HCT116 (cell line): ENCODE data around the gene KHDC4. TPM values are rescaled to one million over a fixed set of nuclear protein-coding genes. Genes with fewer than 3 reads are reported as not detected.

ENCODE experiments used
- ATAC-seq: fragments of 200-7000 bp; cut with Tn5 transposase; 2 replicates; pipeline ENCODE4 v1.9.1; 2020; ENCODE audit warnings: mild to moderate bottlenecking, moderate library complexity
- BruUV-seq: library from RNA; stranded (reverse); fragments of 400-500 nt; replicated peaks from 2 replicates; lab custom pipeline; 2021; lab: Mats Ljungman, UMichigan
- CTCF ChIA-PET: fragments of 300-600 bp; sonication (Branson Sonifier 250); formaldehyde crosslinking; loops from one replicate; lab custom pipeline; 2021; ENCODE audit warnings: antibody characterized with exemption; lab: Charles Lee
- POLR2A ChIA-PET: fragments of 300-600, 350-600 bp; sonication (Branson Sonifier 250); formaldehyde crosslinking; loops from one replicate; lab custom pipeline; 2021; ENCODE audit warnings: antibody characterized with exemption; lab: Charles Lee
- RAD21 ChIA-PET, 2 experiments: fragments of 300-600 bp; sonication (Branson Sonifier 250); formaldehyde crosslinking; loops; one replicate each; lab custom pipeline; 2023; ENCODE audit warnings: low total read pairs in 2 of 2; ENCODE audit not compliant: uncharacterized antibody in 2 of 2, unreplicated experiment in 2 of 2, low non-redundant PET in 1 of 2; lab: Charles Lee
- DNase-seq: peaks from one replicate; pipeline ENCODE4 v3.0.0-alpha.2; 2010; ENCODE audit warnings: low read depth, low spot score
- H2AFZ ChIP-seq: fragments of 200-600 bp; shearing (Covaris generic), sonication (generic); 2 replicates; pipeline ENCODE4 v1.6.1; 2017; ENCODE audit warnings: low read depth, mixed run types, mixed read lengths, antibody characterized with exemption, low read length; ENCODE audit not compliant: poor library complexity, severe bottlenecking
- H3K27ac ChIP-seq: 2 replicates; pipeline ENCODE4 v1.5.1; 2012; ENCODE audit warnings: low read depth, low read length
- H3K27me3 ChIP-seq: fragments of 200-600 bp; sonication (generic); 2 replicates; pipeline ENCODE4 v1.6.1; 2016; ENCODE audit warnings: mixed run types, low read length, mixed read lengths; ENCODE audit not compliant: insufficient read depth
- H3K36me3 ChIP-seq, 2 experiments: fragments of 200-500 bp in 1 of 2; fragments of 200-600 bp in 1 of 2; sonication (Bioruptor generic) in 1 of 2; sonication (generic) in 1 of 2; 2 replicates each; pipeline versions ENCODE4 v1.5.1 to v1.6.1; 2014 to 2016; ENCODE audit warnings: low read length in 2 of 2, inconsistent platforms in 1 of 2, mixed read lengths in 1 of 2, mixed run types in 1 of 2; ENCODE audit not compliant: insufficient read depth in 2 of 2, control insufficient read depth in 1 of 2
- H3K4me1 ChIP-seq, 2 experiments: fragments of 200-600 bp in 1 of 2; sonication (generic) in 1 of 2; 2 replicates each; pipeline versions ENCODE4 v1.5.1 to v1.6.1; 2012 to 2017; ENCODE audit warnings: low read length in 2 of 2, inconsistent platforms in 1 of 2, mild to moderate bottlenecking in 1 of 2, mixed read lengths in 1 of 2, mixed run types in 1 of 2, moderate library complexity in 1 of 2; ENCODE audit not compliant: insufficient read depth in 2 of 2, control insufficient read depth in 1 of 2
- H3K4me2 ChIP-seq: fragments of 200-600 bp; sonication (generic); 2 replicates; pipeline ENCODE4 v1.6.1; 2017; ENCODE audit warnings: mixed run types, low read length, mixed read lengths
- H3K4me3 ChIP-seq, 2 experiments: fragments of 200-600 bp in 1 of 2; sonication (generic) in 1 of 2; replicated peaks in 1 of 2; 2 replicates each; pipeline ENCODE4 v1.5.1; 2011 to 2016; ENCODE audit warnings: low read length in 2 of 2, control low read depth in 1 of 2, low read depth in 1 of 2, mild to moderate bottlenecking in 1 of 2, mixed read lengths in 1 of 2, mixed run types in 1 of 2
- H3K79me2 ChIP-seq: fragments of 200-600 bp; sonication (generic); 2 replicates; pipeline ENCODE4 v1.6.1; 2017; ENCODE audit warnings: mild to moderate bottlenecking, mixed run types, low read length, moderate library complexity, mixed read lengths; ENCODE audit not compliant: insufficient read depth
- H3K9ac ChIP-seq: fragments of 200-600 bp; sonication (generic); 2 replicates; pipeline ENCODE4 v1.6.1; 2016; ENCODE audit warnings: low read length, mixed read lengths
- H3K9me2 ChIP-seq: fragments of 200-600 bp; sonication (generic), shearing (Covaris generic); 2 replicates; pipeline ENCODE4 v1.6.1; 2017; ENCODE audit warnings: mixed run types, mild to moderate bottlenecking, moderate library complexity; ENCODE audit not compliant: insufficient read depth
- H3K9me3 ChIP-seq, 2 experiments: fragments of 200-500 bp in 1 of 2; fragments of 200-600 bp in 1 of 2; sonication (Bioruptor generic) in 1 of 2; sonication (generic) in 1 of 2; 2 replicates each; pipeline ENCODE4 v1.6.1; 2014 to 2017; ENCODE audit warnings: low read length in 2 of 2, mixed read lengths in 2 of 2, inconsistent platforms in 1 of 2, low read depth in 1 of 2, mild to moderate bottlenecking in 1 of 2, mixed run types in 1 of 2, moderate library complexity in 1 of 2; ENCODE audit not compliant: control insufficient read depth in 1 of 2, insufficient read depth in 1 of 2
- H4K20me1 ChIP-seq: fragments of 200-600 bp; sonication (generic), shearing (Covaris generic); 2 replicates; pipeline ENCODE4 v1.6.1; 2017; ENCODE audit warnings: mixed run types, mild to moderate bottlenecking, moderate library complexity; ENCODE audit not compliant: insufficient read depth
- ATF3 ChIP-seq: IDR thresholded peaks from 2 replicates; pipeline ENCODE4 v1.6.1; 2012
- CBX3 ChIP-seq: IDR thresholded peaks from 2 replicates; pipeline ENCODE4 v1.6.1; 2012; ENCODE audit warnings: low read depth
- CEBPB ChIP-seq: IDR thresholded peaks from 2 replicates; pipeline ENCODE4 v1.6.1; 2012; ENCODE audit warnings: low read depth
- CTCF ChIP-seq, 3 experiments: fragments of 200-600 bp in 1 of 3; sonication (generic) in 1 of 3; IDR thresholded peaks in 2 of 3; conservative IDR thresholded peaks in 1 of 3; 2 replicates each; pipeline ENCODE4 v1.5.1; 2012 to 2017; ENCODE audit warnings: low read depth in 2 of 3, low read length in 2 of 3, antibody characterized with exemption in 1 of 3, borderline replicate concordance in 1 of 3, control low read depth in 1 of 3, mild to moderate bottlenecking in 1 of 3, mixed read lengths in 1 of 3, mixed run types in 1 of 3, moderate library complexity in 1 of 3; ENCODE audit not compliant: insufficient read depth in 1 of 3
- EGR1 ChIP-seq: IDR thresholded peaks from 2 replicates; pipeline ENCODE4 v1.6.1; 2012; ENCODE audit warnings: low read depth
- ELF1 ChIP-seq: IDR thresholded peaks from 2 replicates; pipeline ENCODE4 v1.6.1; 2012; ENCODE audit warnings: low read depth, borderline replicate concordance
- EZH2 ChIP-seq: fragments of 200-600 bp; sonication (generic); IDR thresholded peaks from 2 replicates; pipeline ENCODE4 v1.6.1; 2017; ENCODE audit warnings: antibody characterized with exemption, mixed run types
- EZH2phosphoT487 ChIP-seq: fragments of 200-600 bp; IDR thresholded peaks from 2 replicates; pipeline ENCODE4 v1.6.1; 2018; ENCODE audit warnings: antibody characterized with exemption, borderline replicate concordance
- FOSL1 ChIP-seq: IDR thresholded peaks from 2 replicates; pipeline ENCODE4 v1.6.1; 2012; ENCODE audit warnings: low read depth
- MAX ChIP-seq: IDR thresholded peaks from 2 replicates; pipeline ENCODE4 v1.6.1; 2012
- POLR2AphosphoS5 ChIP-seq: IDR thresholded peaks from 2 replicates; pipeline ENCODE4 v1.6.1; 2011; ENCODE audit warnings: mild to moderate bottlenecking, low read depth, low read length, moderate library complexity
- SP1 ChIP-seq: IDR thresholded peaks from 2 replicates; pipeline ENCODE4 v1.6.1; 2012; ENCODE audit warnings: low read depth
- SRF ChIP-seq: IDR thresholded peaks from 2 replicates; pipeline ENCODE4 v1.6.1; 2012; ENCODE audit warnings: low read depth
- TCF7L2 ChIP-seq: IDR thresholded peaks from 2 replicates; pipeline ENCODE4 v1.7.0; 2011; ENCODE audit warnings: borderline replicate concordance, inconsistent platforms; ENCODE audit not compliant: insufficient read depth, insufficient read length; ENCODE audit errors: extremely low read depth
- YY1 ChIP-seq: IDR thresholded peaks from 2 replicates; pipeline ENCODE4 v1.6.1; 2011; ENCODE audit warnings: low read length, low read depth, moderate library complexity, mild to moderate bottlenecking; ENCODE audit not compliant: insufficient replicate concordance; ENCODE audit errors: extremely low read depth
- ZFX ChIP-seq: fragments of 450-650 bp; IDR thresholded peaks from 2 replicates; pipeline ENCODE4 v1.6.1; 2017
- ZNF274 ChIP-seq: fragments of 200-500 bp; sonication (Bioruptor generic); IDR thresholded peaks from 2 replicates; pipeline ENCODE4 v1.6.1; 2014; ENCODE audit warnings: mild to moderate bottlenecking, low read depth, low read length, inconsistent platforms
- intact Hi-C: fragments of 100-400 bp; cut with micrococcal nuclease; formaldehyde crosslinking; loops from 2 replicates; pipeline ENCODE4 v1.10.0; 2022
- total RNA-seq: library from RNA; stranded (reverse); gene quantifications from one replicate; pipeline ENCODE4 v1.2.1, GENCODE V29; 2021; ENCODE audit not compliant: unreplicated experiment

The KHDC4 gene
- total RNA-seq, 1 experiment from 2014 or later = 60.7 TPM

- RAD21 ChIA-PET = no interaction called here
These were observed 62.8 kb downstream of the KHDC4 start for GRCh38 chr1:155871390-155871789.

More at GRCh38 chr1:155871390-155871789, 62.8 kb downstream of the KHDC4 start:
- no peaks in the 10 kb centered on the region for H3K79me2 ChIP-seq
- H3K27me3 ChIP-seq = no peaks in the 10 kb centered on the region
- H3K36me3 ChIP-seq = no peaks in the 10 kb centered on the region
- no peaks in the 10 kb centered on the region for H3K9me3 ChIP-seq
- H2AFZ ChIP-seq = no peak overlapping the region
- DNase-seq (no peak), ATAC-seq (no peak)
- CTCF ChIA-PET = no interaction called here
- TF ChIP-seq YY1 (no peak), ZNF274 (no peak), CTCF (IDR thresholded peaks at IDR 0.05 in 2 of 3, conservative IDR thresholded peaks at IDR 0.05 in 1 of 3; ENCODE audit: borderline replicate concordance in 1 of 3, insufficient read depth in 1 of 3, low read depth in 2 of 3, low read length in 2 of 3) (no peak), ELF1 (no peak), FOSL1 (no peak), POLR2AphosphoS5 (no peak), EZH2phosphoT487 (no peak), TCF7L2 (no peak), MAX (no peak), SRF (no peak), CEBPB (no peak), EGR1 (no peak), ZFX (no peak), ATF3 (no peak), CBX3 (no peak), SP1 (no peak), EZH2 (no peak)
- H3K4me3 ChIP-seq = no peak overlapping the region
- POLR2A ChIA-PET = interaction anchor here (1.9 kb wide), 1 partner anchor 12 kb away, joined by 4 read pairs; no protein-coding TSS in a partner anchor
- no peaks in the 10 kb centered on the region for H3K9me2 ChIP-seq
- no peaks in the 10 kb centered on the region; a peak in 1 of 4 replicates for H3K4me1 ChIP-seq
- H4K20me1 ChIP-seq = no peaks in the 10 kb centered on the region
- H3K4me2 ChIP-seq = no peak overlapping the region
- intact Hi-C loops = no loop called here
- H3K9ac ChIP-seq = no peak overlapping the region
- no peak overlapping the region for H3K27ac ChIP-seq
- no TSS peak for BruUV-seq
